Stimulated activated CD4-positive, alpha-beta T cell treated with anti-CD3 and anti-CD28 coated beads, Interleukin-15, amount 100 ng/mL, for 24 hours (primary cell): ENCODE results near the gene SLAMF7.
"Not testable (repeated sequence)": the region's sequence is repeated elsewhere in the genome, so short reads cannot be mapped to it uniquely, and the experiment has no call there.

Experiments used
- DNase-seq: peaks from one replicate; pipeline ENCODE4 v3.0.0-alpha.2; 2020

SLAMF7 gene

DNA sequence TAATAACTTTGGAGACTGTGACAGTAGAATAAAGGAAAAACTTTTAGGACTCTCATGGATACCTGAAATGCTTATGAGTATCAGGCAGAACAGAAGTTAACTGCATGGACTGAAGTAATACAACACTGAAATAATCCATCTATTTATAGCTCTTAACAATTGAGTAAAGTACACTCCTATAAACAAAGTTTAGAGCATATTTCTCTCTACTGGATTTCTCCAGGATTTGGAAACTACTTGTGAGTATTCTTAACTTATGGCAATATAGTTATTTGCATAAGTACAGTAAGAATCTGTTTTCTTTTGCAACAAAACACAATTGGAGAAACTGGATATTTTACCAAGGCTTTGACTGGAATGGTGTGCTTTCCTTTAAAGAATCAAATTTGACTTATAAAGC is 17.6 kb upstream of the SLAMF7 start:
- DNase-seq = no peak

DNA sequence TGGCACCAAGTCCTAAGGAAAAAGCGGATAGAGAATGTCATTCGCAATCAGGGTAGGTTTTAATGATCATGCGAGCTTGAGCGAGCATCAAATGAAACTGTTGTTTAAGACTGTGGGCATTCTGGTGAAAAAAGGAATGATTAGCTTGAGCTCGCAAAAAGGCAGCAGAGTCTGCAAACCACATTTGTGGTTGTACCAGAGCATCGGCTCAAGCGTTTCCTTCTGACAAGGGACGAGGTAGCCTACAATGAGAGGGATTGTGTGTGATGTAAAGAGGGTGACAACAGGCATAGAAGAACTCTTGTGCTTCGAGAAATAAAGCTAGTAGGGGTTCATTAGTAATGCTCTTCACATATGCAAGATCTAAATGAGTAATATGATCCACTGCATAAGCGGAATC is 16.3 kb upstream of the SLAMF7 start:
- DNase-seq = no peak

DNA sequence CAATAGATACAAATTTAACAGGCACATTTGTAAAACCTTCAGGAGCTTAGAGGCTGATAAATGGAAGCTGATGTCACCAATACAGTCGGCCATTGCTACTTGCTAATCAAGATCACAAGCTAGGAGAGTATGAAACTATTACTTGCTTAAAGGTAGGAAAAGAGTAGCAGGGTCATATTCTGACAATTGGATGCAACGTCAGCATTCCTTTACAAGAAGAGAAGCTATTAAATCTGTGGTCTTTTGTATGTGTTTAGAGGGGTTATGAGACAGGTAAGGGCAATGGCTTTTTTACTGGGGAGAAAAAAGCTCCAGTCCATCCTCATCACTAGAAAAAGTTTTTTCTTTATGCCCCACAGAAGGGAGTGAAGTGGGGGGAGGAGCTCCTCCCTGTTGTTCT is 15.7 kb upstream of the SLAMF7 start:
- DNase-seq = no peak

DNA sequence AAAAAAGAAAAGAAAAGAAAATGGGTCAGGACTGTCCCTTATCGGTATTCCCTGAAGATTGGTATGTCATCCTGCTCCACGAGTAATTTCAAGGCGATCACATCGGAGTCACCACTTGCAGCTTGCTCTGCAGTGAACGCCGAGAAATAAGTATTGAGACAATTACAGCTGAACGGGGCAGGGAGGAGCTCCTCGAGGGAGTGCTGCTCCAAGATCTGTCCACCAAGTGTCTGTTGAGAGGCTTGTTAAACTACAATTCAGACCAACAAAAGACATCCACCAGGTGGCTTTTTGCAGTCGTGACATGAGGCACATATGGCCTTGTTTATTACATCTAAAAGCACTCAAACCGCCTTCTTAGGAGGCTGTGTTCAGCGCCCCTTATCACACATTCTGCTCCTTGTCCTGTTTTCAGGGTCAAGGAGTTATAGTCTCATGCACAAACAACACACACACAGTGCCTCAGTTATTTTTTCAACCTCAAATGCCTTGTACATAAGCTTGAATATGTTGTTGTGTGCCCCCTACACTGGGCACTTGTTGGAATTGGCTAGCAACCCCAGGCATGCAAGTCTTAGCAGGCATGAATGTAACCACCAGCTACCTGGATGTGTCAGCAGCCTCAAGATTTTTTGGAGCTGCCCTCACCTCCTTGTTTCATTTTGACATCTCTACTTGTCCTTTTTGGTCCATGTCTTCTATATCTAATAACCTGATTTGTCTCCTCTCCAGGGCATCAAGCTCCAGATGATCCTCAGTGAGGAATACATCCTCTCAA is 14.4 kb upstream of the SLAMF7 start:
- no peak for DNase-seq

DNA sequence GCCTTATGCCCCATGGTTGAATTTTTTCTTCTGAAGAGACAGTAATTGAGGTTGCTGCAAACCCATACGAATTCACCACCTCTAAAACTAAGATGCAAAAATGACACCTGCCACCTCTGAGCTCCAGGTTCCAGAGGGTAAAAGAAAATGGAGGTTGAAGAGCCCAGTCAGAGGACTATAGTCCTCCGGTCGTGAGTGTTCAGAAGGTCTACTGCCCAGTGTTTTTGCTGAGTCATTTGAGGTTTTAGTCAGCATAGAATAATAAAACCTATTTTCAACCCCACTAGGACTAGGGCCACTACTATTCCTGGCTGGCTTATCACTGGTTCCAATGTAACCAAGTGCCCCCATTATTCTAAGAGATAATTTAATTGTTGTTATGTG is 12.9 kb upstream of the SLAMF7 start:
- DNase-seq = no peak

DNA sequence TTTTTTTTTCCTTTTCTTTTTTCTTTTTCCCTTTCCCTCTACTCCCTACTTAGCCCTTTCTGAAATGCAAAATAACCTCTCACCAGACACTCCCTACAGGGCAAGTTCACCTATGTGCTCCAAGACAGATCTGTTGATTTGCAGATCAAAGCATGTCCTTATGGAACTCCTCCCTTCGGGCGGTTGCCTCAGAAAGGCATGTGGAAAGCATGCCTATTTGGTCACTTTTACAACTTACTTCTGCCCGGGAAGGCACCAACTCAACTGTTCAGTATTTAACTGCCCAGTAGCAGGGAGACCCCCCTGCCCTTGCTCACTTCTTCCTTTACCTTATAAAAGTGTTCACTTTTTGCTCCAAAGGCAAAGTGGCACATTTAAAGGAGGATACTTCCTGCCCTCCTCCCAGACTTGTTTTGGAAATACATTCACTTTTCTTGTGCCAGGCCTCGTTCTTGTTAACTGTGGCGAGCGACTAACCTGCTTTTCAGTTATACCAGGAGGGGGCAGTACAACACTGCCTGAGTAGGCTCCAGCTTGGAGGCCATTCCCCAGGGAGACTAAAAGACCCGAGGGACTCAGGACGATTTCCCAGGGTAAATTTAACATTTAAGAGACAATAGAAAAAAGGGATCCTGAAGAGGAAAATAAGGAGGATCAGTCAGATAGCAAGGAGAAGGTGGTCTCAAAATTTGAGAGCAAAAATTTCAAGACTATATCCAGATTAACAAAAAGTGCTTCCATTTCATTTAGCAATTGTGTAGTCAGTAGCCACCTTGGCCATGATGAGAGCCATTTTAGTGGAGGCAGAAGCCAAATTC is 12.3 kb upstream of the SLAMF7 start:
- DNase-seq = peak; percentile 69

DNA sequence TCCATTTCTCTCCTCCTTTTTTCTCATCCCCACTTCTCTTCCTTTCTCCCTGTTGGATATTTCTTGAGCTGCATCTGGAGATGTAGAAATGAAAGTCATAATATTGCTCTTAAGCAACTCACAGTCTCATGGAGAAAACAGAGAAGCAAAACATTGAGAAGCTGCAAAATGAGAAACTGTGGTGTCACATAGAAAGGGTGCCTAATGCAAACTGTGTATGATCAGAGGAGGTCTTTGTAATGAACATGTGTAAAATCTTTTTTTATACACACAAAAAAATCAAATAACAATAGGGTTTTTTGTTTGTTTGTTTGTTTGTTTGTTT is 11.8 kb upstream of the SLAMF7 start:
- DNase-seq = no peak

DNA sequence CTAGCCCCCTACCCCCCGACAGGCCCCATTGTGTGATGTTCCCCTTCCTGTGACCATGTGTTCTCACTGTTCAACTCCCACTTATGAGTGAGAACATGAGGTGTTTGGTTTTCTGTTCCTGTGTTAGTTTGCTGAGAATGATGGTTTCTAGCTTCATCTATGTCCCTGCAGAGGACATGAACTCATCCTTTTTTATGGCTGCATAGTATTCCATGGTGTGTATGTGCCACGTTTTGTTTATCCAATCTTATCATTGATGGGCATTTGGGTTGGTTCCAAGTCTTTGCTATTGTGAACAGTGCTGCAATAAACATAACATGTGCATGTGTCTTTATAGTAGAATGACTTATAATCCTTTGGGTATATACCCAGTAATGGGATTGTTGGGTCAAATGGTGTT is 7.5 kb upstream of the SLAMF7 start:
- DNase-seq = not testable (repeated sequence)

DNA sequence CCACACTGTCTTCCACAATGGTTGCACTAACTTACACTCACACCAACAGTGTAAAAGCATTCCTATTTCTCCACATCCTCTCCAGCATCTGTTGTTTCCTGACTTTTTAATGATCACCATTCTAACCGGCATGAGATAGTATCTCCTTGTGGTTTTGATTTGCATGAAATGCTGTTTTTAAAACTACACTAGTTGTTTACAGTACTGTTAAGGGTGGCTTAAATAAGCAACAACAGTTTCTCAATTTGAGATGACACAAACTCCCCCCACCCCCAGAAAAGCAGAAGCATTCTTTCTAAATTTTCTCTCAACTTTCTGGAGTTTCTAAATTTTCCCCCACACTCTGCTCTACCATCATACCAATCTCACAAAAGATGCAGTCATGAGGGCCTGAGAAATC is 7.1 kb upstream of the SLAMF7 start:
- DNase-seq = no peak

DNA sequence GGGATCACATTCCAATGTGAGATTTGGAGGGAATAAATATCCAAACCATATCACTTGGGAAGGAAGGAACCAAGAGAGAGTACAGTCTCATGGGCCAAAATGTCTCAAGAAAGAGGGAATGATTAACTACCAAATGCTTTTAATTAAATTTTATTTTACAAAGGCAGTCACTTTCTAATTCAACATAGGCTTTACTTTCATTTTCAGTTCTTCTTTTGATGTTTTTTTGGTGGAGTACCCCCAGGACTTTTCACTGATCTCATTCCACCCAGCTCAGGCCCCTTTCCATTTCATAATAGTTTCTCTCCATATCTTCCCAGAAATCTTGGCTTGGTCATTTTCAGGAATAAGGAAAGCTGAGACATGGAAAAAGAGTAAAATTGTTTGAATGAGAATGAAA is 5.1 kb upstream of the SLAMF7 start:
- DNase-seq = no peak

DNA sequence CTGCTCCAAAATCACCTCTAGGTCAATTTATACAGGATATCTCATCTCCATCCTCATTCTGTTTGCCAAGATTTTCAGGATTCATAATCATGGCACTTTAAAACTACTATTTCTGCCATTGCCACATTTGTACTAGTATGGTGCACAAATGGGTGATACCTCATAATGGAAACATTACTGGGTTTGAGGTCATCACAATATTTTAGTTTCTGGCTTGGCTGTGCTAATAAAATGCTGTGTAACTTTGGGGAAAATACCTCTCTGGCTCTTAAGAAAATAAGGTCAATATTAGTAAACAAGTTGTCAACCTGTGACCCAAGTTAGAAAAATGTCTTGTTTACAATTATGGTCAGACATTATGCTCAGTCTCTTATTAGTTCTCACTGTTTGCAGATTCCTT is 4.7 kb upstream of the SLAMF7 start:
- DNase-seq = no peak

DNA sequence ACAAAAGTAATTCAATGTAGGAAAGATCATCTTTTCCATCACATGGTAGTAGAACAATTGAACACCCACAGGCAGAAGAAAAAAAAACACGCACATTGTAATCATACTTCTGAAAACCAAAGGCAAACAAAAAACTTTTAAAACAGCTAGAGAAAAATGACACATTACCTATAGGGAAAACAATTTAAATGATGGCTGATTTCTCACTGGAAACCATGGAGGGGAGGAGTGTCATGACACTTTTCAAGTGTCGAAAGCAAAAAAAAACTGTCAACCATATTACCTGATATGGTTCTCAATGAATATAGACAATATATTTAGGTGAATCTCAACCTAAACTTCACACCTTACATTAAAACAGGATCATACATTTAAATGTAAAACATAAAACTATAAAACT is 776 bp upstream of the SLAMF7 start:
- DNase-seq = no peak

DNA sequence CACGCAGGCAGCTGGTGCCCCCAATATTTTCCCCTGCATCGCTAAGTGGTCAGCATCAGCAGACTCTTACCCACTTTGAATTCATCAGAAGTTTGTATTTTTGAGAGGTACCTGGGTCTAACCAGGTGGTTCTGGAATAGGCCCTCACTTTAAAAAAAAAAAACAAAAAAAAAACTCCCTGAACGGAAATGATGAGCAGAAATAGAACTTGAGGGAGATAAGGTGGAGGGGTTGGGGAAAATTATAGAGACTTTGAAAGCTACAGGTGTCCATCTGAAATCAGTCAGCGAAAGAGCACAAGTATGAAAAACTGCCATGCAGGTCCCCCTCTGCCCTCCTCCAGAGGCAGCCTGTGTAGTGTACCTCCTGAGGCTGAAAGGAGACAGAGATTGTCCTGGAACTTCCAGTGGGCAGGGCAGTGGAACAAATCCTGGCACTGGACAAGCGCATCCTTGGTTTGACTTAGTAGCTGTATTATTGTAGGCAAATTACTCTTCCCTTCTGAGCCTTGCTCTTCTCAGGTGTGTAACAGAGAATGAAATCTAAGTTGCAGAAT is 1.2 kb downstream of the SLAMF7 start:
- DNase-seq = no peak

DNA sequence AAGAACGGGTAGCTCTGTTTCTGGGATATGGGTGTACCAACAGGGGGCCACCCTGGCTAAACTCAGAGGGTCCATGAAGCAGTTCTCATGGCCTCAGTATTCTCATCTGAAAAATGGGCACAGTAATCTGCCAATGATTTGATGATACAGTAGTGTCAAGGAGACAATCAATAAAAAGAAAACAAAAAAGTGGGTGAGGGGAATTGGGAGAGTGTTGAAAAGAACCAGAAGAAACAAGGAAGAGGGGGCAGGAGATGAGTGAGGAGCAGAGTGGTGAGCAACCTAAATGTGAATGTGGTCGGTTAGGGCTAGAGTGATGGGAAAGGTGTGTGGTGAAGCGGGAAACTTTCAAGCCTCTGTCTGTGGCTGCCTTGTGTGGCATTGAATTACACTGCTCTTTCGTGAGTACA is 2.0 kb downstream of the SLAMF7 start:
- DNase-seq = no peak

DNA sequence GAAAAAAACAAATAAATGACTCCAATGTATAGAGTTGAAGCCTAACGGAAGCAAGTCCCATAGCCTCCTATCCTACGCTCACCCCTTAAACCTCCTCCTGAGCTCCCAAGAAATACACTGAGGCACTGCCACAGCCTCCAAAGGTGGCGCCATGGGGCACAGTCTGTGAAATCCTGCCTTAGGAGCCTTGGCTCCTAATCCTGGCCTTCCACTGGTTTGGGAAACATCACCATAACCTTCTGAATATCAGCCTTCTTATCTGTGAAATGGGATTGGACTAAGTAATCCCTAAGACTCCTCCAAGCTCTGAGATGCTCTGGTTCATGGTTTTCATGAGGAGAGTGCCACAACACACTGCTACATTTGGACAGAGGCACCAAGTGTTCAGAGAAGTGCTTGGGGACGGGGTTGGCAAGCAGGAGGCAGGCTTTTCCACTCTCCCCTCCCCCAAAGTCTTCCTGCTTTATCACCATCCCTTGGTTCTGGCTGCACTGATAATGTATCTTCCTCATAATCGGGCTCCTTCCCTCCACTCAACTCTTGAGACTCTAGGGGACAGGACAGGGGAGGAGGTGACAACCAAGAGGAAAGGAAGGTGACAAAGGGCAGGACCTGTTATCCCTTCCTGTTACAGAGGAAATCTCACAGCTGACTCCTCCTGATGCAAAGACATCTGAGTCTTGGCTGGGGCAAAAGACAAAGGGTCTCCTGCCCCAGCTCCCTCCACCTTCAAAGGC is 2.7 kb downstream of the SLAMF7 start:
- no peak for DNase-seq

DNA sequence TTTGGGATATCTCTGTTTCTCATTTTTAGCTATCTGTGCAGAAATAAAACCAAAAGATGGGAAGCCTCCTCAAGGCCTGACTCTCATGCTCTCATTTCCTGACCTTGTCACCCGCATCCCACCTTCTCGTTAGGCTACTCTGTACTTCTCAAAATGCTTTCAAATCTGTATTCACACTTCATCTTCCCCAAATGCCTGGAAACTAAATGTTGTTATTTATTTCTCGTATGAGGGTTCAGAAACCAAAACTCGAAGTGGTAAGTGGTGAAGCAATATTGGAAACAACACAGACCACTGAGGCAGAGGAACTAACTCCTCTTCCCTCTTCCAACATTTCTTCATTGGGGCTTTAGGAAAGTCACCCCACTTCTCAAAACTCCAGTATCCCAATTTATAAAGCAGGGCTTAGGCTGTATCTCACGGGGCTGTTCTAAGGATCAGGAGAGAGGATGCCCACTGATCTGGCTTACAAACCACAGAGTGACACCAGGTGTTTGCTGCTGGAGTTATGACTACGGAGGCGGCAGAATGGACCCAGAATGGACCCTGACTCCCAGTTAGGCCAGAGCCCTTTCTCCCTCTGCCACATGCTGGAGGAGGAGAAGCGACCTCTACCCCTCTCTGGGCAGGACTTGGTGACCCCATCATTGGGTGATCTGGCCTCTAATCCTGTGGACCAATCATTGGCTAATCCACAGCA is 3.5 kb downstream of the SLAMF7 start:
- DNase-seq = no peak

DNA sequence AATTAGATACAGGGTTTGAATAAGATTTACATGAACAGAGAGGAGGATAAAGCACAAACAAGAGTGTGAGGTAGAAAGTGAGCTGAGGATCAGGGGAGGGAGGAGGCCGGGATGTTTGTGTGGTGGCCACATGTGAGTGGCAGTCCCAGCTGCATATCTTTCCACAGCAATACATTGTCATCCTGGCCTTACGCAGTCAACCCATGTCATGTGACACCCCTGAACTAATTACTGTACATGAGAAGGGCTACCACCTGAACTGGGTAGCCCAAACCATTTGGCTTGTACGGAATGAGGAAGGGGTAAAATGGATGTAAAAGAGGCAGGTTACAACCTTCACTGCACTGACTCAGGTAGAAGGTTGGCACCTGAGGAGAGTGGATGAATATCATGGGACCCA is 4.2 kb downstream of the SLAMF7 start:
- no peak for DNase-seq

DNA sequence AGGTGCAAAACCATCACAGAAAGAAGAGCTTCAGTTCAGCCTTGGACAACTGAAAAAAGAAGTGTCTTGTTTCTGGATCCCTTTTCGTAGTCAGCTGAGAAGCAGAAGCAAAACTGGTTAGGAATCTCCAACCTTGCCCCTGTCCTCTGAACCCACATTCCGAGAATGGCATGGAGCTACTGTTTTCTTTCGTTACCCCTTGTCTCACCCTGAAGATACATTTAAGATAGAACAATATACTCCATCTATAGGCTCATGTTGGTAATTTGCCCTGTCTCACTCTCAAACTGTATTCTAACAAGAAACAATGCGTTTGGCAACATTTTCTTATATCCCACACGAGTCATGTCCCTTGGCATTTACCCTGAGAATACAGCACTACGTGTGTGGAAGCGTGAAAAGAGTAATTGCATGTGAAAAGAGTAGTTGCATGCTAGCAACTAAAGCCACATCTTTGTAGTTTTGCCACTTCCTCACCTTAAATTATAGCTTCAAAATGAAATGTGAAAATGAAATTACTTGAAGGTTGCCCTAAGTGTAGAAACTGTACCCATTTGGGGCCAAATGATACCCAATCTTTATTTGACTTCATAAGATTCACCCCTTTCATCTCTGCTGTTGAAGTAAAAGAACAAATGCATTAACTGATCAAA is 5.3 kb downstream of the SLAMF7 start:
- no peak for DNase-seq

DNA sequence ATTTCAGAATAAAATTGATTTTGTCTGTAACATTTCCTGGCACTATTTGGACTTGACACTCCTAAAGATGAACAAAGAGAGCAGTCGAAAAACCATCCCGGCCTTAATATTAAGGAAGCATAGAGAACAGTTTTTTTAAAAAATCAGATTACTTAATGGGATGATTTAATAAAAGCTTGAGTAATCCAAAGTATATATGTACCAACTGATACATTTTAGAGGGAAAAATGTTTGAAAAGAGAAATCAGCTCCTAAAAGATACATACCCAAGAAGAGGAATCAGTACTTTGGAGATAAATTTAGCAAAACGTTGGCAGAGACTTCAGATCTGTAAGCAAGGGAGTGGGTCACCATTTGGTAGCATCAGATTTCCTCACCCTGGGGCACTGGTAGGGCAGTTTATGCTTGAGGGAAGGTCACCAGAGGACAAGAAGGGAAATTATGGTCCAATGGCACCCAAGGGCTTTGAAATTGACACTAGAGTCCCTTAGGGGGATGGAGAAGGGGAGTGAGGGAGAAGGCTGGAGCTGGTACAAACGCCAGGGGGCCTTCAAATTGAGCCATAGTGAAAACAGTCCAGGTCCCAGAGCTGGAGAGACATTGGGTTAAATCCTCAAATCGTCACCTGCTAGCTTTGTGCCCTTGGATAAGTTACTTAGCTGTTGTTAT is 5.9 kb downstream of the SLAMF7 start:
- DNase-seq = no peak

DNA sequence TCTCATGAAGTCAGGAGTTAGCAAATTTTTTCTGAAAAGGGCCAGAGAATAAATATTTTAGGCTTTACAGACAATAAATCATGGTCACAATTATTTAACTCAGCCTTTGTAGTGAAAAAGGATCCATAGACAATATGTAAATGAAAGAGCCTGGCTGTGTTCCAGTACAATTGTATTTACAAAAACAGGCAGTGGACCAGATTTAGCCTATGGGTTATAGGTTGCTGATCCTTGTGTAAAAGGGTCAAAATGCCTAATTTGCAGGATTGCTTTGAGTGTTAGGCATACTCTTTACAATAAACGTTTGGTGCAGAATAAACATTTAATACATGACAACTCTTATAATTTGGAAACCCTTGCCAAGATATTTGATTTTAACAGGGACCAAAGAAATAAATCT is 6.5 kb downstream of the SLAMF7 start:
- no peak for DNase-seq

DNA sequence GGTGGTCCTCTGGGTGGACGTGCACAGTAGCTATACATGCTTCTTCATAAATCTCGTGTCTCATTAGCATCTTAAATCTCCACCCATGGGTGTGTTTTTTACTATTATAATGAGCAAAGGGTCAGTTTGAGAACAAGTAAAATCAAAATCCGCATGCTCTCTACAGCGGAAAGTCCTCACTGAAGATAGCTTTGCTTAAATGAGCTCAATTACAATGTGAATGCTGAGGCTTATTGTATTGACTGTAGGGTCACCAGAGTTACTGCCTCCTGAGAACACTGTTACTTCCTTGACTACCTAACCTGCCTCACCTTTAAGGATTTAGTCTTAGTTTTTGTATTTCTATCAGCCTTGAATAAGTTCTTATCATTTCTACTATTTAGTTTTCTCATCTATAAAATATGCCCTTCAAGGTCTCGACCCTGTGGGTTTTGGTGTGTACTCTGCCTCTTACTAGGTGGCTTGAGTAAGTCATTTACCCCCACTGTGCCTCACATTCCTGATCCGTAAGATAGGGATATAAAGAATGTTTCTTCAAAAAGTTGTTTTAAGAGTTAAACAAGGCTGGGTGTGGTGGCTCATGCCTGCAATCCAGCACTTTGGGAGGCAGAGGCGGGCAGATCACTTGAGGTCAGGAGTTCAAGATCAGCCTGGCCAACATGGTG is 7.9 kb downstream of the SLAMF7 start:
- DNase-seq = no peak
